ENCODE data around the gene IL4.
A peak's percentile ranks its signal among the peaks of the same experiment; 100 is the strongest.
"Not testable (repeated sequence)": the region's sequence is repeated elsewhere in the genome, so short reads cannot be mapped to it uniquely, and the experiment has no call there.

IL4 gene

DNA sequence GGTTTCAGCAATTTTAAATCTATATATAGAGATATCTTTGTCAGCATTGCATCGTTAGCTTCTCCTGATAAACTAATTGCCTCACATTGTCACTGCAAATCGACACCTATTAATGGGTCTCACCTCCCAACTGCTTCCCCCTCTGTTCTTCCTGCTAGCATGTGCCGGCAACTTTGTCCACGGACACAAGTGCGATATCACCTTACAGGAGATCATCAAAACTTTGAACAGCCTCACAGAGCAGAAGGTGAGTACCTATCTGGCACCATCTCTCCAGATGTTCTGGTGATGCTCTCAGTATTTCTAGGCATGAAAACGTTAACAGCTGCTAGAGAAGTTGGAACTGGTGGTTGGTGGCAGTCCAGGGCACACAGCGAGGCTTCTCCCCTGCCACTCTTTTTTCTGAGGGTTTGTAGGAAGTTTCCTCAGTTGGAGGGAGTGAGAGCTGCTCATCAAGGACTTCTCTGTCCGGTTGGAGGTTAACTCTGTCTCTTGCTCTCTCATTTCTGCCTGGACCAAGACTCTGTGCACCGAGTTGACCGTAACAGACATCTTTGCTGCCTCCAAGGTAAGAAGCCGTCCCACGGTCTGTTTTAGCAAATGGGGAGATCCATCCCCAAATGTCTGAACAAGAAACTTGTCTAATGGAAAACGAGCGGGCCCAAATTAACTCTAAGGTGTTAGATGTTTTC is at the start of gene IL4:
Gene IL4 (plus strand): TSS at position 51 of the 692 bp plus-strand sequence. CDS start 62 bp downstream, at position 113.
- DNase-seq, result no peak

DNA sequence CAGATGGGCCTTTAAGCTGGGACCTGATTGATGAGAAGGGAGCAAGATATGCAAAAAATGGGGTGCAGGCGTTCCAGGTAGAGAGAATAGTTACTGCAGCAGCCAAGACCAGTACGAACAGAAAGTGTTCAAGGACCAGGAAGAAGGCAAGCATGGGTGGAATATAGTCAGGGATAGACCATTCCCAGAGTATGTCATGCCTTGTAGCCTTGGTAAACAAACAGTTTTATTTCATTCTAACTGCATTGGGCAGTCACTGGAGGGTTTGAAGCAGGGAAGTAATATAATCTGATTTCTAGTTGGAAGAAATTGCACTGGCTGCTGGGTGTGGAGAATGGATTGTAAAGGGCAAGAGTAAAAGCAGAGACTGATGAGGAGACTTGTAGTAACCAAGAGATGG is 46.3 kb upstream of the IL4 start:
- DNase-seq, result no peak

DNA sequence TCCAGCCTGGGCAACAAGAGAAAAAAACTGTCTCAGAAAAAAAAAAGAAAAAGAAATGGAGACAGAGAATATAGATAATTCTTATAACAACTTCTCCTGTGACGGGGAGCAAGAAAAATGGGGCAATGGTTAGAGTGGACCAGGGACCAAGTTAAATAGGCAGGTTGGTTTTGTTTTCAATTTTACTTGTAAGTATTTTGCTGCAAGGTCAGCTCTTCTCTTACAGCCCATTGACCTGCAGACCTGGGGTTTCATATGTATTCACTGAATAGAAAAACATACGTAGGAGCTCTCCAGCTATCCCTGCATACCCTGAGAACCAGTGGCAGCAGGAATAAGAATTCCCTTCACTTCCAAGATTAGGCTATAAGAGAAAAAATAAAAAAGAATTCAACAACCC is 45.0 kb upstream of the IL4 start:
- no peak for DNase-seq

DNA sequence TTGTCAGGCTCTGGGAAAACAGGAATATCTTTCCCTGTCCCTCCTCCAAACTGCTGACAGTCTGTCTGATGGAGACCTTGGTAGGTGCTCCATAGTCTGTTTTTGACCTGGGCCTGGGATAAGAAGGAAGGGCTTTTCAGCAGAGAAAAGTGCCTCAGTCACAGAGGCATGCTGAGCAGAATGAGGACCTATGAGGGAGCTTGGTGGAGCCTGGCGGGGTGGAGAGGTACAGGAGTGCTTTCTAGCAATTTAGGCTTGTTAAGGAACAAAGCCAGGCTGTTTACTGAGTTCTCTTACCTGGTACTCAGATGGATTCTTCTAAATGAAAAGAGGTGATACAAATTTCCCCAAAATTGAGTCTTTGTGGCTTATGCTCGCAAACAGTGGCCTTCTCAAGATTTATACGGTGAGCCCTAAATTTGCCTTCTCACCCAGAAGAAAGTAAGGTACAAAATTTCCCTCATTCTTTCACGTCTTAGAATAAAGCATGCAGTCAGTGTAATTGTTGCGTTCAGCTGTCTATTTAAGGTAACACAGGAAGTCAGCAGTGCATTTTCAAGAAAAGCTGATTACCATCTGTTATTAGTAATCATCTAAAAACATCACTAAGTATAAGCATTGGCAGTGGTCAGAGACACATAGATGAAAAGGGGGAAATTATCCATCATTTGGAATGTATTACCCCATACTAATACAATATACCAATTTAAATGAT is 44.4 kb upstream of the IL4 start:
- DNase-seq, result no peak

DNA sequence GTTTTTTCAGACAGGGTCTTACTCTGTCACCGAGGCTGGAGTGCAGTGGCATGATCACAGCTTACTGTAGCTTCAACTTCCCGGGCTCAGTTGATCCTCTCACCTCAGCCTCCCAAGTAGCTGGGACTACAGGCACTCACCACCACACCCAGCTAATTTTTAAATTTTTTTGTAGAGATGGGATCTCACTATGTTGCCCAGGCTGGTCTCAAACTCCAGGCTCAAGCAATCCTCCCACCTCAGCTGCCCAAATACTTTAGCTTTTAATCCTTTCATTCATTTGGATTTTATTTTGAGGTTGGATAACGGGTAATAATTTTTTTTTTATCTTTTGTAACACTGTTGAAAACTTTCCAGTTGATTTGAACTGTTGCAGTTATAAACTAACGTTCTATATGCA is 40.2 kb upstream of the IL4 start:
- not testable (repeated sequence) for DNase-seq

DNA sequence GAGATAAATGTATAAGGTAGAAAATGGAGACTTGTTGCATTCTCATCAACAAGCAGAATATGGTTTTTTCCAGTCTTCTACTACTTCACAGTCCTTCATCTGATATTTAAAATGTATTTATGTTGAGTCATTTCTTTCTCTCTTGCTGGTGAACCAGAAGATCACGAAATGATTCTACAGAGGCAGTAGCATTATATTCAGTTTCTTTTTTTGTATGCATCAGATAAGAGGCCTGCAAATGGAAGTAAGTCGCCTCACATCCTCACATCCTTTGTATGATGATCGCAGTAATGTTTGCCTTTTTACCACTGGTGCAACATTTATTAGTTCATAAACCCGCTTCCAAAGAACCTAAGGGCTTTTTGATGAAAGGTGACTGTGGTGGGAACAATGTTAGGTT is 37.9 kb upstream of the IL4 start:
- DNase-seq, result no peak

DNA sequence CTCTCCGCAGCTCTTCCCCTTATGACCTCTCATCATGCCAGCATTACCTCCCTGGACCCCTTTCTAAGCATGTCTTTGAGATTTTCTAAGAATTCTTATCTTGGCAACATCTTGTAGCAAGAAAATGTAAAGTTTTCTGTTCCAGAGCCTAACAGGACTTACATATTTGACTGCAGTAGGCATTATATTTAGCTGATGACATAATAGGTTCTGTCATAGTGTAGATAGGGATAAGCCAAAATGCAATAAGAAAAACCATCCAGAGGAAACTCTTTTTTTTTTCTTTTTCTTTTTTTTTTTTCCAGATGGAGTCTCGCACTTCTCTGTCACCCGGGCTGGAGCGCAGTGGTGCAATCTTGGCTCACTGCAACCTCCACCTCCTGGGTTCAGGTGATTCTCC is 36.5 kb upstream of the IL4 start:
- no peak for DNase-seq

DNA sequence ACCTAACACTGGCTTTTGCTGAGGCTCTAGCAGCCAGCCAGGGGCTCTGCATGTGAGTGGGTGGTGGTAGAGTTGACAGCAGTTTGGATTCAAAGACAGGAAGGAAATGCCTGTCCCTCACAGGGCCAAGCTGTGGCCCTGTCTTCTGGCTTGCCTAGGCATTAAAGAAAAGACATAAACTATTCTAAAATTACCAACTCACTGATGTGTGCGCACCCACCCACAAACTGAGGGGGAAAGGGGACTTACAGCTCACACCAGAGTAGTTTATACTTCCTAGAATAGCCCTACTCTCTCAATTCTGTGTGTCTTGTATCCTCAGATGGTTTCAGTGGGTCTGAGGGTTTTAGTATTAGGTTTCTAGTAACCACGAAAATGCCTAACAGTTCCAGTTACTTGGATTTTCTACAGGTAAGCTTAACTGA is 34.1 kb upstream of the IL4 start:
- no peak for DNase-seq

DNA sequence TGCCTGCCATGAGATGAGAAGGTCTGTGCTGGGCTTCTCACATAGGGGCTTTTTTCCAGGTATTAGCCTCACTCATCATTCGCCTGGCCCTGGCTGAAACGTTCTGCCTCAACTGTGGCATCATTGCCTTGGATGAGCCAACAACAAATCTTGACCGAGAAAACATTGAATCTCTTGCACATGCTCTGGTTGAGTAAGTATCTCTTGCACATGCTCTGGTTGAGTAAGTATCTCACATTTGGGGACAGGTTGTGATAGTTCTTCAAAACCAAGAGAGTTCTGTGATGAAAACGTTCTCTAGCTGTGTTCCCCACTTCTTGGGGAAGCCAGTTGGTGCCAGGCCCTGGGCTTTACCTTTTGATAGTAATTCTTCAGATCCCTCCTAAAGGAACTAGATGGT is 33.2 kb upstream of the IL4 start:
- DNase-seq, result no peak

DNA sequence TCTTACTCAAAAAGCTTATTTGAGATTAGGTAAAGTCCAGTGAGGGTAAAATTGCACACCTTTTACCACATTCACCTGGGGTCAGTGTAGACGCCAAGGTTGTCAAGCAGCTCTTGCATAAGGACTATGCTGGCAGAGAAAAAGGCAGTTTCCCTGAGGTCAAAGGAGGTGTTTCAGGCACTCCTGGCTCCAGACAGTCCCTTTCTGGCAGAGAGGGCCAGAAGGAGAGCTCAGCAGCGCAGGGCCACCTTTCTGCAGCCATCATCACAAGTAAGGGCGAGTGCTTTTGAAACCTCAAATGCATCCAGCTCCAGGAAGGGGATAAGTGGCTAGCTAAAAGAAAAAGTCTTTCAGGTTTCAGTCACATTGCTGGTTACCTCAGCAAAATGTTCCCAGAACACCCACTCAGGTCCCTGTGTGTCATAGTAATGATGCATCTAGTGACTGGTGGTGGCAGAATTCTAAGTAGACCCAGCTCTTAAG is 32.5 kb upstream of the IL4 start:
- no peak for DNase-seq

DNA sequence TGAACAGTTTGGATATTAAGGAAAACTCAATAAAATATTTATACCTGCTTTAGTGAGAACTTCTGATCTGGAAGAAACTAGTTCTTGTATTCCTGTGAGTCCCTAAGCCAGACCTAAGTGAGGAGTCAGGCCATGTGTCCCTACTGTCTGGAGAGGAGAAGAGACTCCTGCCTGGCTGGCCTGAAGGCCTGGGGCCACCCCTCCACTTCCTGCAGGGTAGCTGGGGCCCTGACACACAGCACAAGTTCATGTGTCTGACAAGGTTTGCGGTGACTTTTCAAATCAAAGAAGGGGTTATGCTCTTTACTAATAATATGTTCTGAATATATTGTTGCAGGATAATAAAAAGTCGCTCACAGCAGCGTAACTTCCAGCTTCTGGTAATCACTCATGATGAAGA is 31.9 kb upstream of the IL4 start:
- no peak for DNase-seq

DNA sequence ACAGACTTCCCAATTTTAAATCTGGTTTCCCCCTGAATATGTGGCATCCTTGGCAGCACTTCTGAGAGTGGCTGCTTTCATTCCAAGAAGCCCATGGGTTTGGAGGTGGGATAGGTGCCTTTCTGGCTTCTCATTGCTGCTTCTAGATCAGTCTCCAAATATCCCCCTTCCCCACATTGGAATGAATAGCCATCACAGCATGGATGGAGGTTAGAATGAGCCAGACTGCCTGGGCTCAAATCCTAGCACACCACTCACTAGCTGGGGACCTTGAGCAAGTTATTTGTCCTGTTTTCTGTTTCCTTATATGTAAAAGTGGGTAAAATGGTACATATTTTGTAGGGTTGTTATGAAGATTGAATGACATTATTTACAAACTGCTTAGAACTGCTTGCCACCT is 29.6 kb upstream of the IL4 start:
- no peak for DNase-seq

DNA sequence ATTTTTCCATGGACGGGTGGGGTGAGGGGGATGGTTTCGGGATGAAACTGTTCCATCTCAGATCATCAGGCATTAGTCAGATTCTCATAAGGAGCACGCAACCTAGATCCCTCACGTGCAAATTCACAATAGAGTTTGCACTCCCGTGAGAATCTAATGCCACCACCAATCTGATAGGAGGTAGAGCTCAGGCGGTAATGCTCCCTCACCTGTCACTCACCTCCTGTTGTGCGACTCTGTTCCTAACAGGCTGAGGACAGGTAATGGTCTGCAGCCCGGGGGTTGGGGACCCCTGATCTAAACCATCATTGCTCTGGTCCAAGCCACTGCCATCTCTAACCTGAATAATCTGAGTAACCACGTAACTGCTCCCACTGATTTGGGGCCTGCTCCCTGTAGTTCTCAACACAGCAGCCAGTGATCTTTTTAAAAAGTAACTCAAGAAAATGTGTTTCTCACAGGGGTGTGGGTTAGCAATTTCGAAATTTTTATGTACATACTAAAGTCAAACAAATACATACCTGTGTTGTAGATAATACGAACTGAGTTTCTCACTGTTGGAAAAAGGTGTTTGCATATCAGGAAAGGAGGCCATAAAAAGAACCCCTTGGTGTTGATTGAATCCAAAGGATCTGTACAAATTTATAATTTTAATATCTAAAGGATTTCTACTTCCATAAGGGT is 27.1 kb upstream of the IL4 start:
- DNase-seq, result no peak

DNA sequence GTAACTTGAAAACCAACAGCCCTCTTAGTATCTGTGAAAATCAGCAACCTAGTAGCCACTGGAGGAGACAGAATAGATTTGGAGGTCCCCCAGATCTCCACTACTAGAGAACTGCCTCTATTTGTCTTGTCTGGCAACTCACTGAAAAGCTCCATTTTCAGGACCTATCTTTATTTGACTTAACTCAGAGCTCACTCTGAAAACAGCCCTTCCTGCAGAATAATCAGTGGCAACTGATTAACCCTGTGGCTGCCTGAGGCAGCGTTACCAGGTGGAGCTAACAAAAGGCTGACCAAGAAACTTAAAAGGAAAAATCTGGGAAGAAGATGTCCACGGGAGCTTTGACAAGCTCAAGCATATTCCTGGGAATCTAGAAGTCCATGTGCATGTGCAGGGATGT is 26.3 kb upstream of the IL4 start:
- DNase-seq, result no peak

DNA sequence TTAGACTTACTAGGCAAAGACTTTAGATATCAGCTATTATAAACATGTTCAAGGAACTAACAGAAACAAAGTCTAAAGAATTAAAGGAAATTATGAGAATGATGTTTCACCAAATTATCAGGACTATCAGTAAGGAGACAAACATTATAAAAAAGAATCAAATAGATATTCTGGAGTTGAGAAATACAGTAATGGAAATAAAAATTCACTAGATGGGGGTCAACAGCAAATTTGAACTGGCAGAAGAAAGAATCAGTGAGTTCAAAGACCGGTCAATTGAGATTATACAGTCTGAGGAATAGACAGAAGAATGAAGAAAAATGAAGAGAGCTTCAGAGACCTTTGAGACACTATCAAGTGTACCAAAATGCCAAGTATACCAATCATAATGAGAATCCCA is 25.4 kb upstream of the IL4 start:
- DNase-seq, result no peak

DNA sequence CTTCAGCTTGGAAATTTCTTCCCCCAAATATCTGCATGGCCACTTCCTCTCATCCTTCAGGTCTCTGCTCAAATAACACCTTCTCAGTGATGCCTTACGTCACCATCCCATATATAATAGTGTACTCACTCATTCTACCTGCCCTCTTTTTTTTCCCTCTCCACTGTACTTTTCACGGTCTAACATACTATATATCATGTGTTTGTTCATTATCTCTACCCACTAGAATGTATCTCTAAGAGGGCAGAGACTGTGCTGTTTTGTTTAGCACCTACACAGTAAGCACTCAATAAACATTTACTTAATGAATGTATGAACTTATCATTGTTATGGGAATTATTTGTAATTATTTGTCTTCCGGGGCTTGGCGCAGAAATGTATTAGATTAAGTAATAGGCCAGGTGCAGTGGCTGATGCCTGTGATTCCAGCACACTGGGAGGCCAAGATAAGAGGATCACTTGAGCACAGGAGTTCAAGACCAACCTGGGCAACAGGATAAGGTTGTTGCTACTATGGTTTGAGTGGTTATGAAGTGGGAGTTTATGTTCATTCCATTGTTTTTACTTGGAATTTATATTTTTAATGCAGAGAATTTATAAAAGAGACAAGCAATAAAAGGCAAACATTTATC is 21.8 kb upstream of the IL4 start:
- DNase-seq, result no peak

DNA sequence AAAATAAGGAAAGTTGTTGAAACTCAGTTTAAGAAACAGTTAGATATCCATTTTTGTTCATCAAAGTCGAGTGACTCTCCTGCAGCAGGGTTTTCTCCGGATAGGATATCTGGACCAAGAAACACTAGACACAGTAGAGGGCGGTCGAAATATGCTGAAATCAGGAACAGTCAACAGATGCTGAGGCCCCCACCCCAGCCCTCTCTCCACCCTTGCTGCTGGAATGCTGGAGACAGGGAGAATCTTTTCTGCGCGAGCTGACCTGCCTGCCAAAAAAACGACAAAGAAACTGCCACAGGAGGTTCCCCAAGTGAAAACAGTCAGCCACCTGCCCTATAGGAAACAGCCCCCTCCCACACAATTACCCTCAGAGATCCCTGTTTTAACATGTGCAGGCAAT is 20.1 kb upstream of the IL4 start:
- no peak for DNase-seq

DNA sequence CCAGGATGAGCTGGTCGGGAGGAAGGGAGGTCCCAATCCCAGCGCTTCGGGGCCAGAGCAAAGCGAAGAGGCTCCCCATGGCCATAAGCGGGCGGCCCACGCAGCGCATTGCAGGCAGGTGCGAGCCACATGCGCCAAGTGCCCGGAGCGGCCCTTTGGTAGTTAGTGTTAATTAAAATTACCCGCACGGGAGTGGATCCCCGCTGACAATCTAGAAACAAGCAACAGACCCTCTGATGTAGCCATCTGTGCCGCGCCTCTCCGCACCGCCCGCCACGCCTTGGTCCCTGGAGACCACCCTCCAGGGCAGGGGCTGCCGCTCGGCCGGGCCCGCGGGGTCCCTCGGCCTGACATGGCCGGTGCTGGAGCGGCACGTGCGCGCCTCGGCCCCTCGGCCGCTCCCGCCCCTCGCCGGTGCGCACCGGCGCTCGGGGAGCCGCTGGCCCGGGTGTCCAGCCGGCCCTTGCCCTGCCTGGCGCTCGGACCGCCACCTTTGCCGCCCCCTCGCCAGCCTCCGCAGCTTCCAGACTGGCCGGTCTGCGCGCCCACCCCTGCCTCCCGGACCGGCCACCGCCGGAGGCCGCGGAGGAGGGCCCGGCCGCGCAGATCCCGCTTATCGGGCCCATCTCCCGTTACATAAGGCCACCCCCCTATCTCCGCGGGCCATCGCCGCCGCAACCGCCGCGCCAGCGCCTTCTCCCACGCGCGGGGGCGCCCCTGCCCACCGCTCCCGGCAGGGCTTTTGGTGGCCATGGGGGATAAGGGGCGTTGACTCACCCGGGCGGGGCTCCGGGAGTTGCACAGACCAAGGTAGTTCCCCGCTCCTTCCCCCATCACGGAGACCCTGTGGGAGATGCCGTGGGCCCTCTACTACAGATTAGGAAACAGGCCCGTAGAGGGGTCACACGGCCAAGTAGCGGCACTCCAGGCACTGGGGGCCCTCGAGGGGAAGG is 17.7 kb upstream of the IL4 start:
- peak; percentile 19 for DNase-seq

DNA sequence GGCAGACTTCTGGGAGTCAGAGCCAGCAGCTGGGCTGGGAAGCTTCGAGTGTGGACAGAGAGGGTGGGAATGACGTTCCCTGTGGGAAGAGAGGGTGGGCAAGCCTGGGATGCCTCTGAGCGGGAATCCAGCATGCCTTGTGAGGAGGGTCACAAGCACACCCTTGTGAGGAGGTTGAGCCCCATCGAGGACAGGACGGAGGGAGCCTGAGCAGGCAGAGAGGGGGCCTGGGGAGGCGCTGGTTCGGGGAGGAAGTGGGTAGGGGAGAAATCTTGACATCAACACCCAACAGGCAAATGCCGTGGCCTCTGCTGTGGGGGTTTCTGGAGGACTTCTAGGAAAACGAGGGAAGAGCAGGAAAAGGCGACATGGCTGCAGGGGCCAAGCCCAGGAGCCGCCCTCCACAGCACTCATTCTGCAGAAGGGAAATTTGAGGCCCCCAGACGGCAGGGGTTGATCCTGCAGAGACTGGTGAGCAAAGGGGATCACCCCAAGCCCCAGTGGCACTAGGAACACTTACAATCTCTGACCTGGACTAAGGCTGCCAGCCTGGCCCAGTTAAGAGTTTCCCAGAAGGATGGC is 16.9 kb upstream of the IL4 start:
- no peak for DNase-seq

DNA sequence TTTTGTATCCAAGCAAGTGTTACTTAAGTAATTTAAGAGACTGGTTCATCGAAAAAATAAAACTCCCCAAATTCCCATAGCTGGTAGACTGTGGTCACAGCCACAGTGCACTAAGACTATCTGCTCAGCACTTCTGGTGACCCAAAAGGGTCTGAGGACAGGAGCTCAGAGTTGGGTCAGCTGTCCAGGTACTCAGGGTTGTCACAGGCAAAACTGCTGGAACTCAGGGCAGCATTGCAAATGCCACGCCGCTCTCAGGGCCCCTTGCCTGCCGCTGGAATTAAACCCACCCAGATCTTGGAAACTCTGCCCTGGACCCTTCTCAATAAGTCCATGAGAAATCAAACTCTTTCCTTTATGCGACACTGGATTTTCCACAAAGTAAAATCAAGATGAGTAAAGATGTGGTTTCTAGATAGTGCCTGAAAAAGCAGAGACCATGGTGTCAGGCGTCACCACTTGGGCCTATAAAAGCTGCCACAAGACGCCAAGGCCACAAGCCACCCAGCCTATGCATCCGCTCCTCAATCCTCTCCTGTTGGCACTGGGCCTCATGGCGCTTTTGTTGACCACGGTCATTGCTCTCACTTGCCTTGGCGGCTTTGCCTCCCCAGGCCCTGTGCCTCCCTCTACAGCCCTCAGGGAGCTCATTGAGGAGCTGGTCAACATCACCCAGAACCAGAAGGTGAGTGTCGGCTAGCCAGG is 16.0 kb upstream of the IL4 start, which contains the start of gene IL13:
Gene IL13 (plus strand): TSS at position 498 of the 705 bp plus-strand sequence. CDS start 14 bp downstream, at position 512.
- DNase-seq, result no peak
